Measurements from ENCODE around the gene HOMER2.

DNA sequence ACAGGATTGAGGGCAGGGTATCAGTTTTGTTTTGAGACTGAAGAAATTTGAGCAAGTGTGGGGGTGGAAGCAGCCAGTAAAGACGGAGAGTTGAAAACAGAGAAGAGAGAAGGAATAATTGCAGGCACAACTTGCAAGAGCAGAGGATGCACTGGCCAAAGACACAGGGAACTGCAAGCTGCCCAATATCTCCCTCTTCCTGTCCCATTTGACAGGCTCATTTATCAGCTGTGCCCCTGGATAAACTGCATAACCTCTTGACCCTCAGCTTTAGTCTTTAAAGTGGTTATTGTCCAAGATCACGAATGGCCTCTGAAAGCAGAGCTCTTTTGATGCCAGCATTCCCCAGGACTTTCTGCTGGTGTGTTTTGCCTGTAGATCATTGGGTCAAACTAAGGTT is 28.5 kb upstream of the HOMER2 start:
- TF ChIP-seq ZNF57 (CRISPR knock-in tag; IDR thresholded peaks at IDR 0.05) (no peak), TAF1 (IDR thresholded peaks at IDR 0.05; ENCODE audit: control insufficient read depth, extremely low read depth, insufficient read depth, low read length, severe bottlenecking) (no peak), GABPA (tag; conservative IDR thresholded peaks at IDR 0.05; ENCODE audit: low read depth) (no peak), FOS (IDR thresholded peaks at IDR 0.05; ENCODE audit: extremely low read depth, insufficient read length) (no peak), ATF6 (CRISPR knock-in tag; IDR thresholded peaks at IDR 0.05) (no peak), SMARCA5 (IDR thresholded peaks at IDR 0.05) (no peak)

Measured in K562 (cell line).